ENCODE measurements around the gene RFX4.

Gene RFX4

DNA sequence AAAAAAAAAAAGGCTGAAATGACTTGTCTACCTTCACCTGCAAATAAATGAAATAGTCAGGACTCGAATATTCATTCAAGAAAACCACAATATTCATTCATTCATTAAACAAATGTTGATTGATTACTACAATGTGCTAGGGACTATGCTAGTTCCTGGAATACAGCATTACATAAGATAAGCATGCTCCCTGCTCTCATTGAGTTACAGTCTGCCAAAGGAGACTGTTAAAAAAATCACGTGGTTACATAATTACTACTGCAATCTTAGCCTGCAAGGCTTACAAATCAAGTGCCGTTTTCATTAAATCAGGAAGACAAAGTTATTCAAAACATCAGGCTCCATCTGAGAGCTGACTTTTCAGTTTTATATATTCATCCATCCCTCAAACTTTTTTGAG is 121.3 kb downstream of the RFX4 start:
- no peaks in the 10 kb centered on the region for H3K9me2 ChIP-seq (replicated peaks; ENCODE audit: low read depth, low read length)
- H2AFZ ChIP-seq (ENCODE audit: low read length), result no peak overlapping the region
- H3K27me3 ChIP-seq (ENCODE audit: insufficient read depth, low read length, poor library complexity, severe bottlenecking), result no peaks in the 10 kb centered on the region
- H3K36me3 ChIP-seq (ENCODE audit: insufficient read depth, low read length), result no peaks in the 10 kb centered on the region
- no peaks in the 10 kb centered on the region for H4K20me1 ChIP-seq (ENCODE audit: insufficient read depth, low read length, poor library complexity, severe bottlenecking)
- no peaks in the 10 kb centered on the region for H3F3A ChIP-seq (ENCODE audit: low read depth)
- H3K4me2 ChIP-seq (ENCODE audit: low read depth, low read length, poor library complexity, severe bottlenecking), result no peak overlapping the region
- no peak overlapping the region for H3K9ac ChIP-seq (ENCODE audit: low read depth, low read length, poor library complexity, severe bottlenecking)
- H3K4me3 ChIP-seq (ENCODE audit: low read length, poor library complexity, severe bottlenecking), result no peak overlapping the region
- H3K9me3 ChIP-seq (ENCODE audit: insufficient read depth, low read depth, low read length), result peaks cover 17% of the 10 kb centered on the region
- no peaks in the 10 kb centered on the region for H3K4me1 ChIP-seq (ENCODE audit: insufficient read depth, low read length, poor library complexity, severe bottlenecking)
- TF ChIP-seq EZH2phosphoT487 (IDR thresholded peaks at IDR 0.05; ENCODE audit: borderline replicate concordance), result no peak
- TF ChIP-seq, protein P1, sequence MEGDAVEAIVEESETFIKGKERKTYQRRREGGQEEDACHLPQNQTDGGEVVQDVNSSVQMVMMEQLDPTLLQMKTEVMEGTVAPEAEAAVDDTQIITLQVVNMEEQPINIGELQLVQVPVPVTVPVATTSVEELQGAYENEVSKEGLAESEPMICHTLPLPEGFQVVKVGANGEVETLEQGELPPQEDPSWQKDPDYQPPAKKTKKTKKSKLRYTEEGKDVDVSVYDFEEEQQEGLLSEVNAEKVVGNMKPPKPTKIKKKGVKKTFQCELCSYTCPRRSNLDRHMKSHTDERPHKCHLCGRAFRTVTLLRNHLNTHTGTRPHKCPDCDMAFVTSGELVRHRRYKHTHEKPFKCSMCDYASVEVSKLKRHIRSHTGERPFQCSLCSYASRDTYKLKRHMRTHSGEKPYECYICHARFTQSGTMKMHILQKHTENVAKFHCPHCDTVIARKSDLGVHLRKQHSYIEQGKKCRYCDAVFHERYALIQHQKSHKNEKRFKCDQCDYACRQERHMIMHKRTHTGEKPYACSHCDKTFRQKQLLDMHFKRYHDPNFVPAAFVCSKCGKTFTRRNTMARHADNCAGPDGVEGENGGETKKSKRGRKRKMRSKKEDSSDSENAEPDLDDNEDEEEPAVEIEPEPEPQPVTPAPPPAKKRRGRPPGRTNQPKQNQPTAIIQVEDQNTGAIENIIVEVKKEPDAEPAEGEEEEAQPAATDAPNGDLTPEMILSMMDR (conservative IDR thresholded peaks at IDR 0.05; ENCODE audit: low read length), result no peak
- no peaks in the 10 kb centered on the region for H3K79me2 ChIP-seq (ENCODE audit: insufficient read depth, low read length)

DNA sequence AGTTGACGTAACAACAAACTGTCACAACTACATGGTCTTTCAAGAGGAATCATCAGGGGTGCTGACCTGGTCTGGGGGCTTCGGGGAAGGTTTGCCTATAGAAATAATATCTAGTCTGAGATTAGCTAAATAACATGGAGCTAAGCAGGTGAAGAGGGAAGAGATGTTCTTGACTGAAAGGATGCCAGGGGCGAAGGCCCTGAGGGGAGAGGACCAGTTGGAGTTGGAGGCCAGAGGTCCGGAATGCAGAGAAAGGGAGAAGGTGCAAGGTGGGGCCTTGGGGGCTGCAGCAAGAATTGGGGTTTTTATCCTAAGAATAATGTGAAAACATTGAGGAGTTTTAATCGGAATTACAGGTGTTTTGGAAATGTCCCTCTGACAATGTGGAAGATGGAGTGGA is 123.2 kb downstream of the RFX4 start:
- Histone ChIP-seq H3K79me2 (ENCODE audit: insufficient read depth, low read length) (no peaks in the 10 kb centered on the region), H3F3A (ENCODE audit: low read depth) (no peaks in the 10 kb centered on the region), H3K27me3 (ENCODE audit: insufficient read depth, low read length, poor library complexity, severe bottlenecking) (no peaks in the 10 kb centered on the region), H3K4me1 (ENCODE audit: insufficient read depth, low read length, poor library complexity, severe bottlenecking) (no peaks in the 10 kb centered on the region), H3K36me3 (ENCODE audit: insufficient read depth, low read length) (no peaks in the 10 kb centered on the region), H3K4me3 (ENCODE audit: low read length, poor library complexity, severe bottlenecking) (no peak overlapping the region), H2AFZ (ENCODE audit: low read length) (no peak overlapping the region), H3K9me2 (replicated peaks; ENCODE audit: low read depth, low read length) (no peaks in the 10 kb centered on the region), H3K4me2 (ENCODE audit: low read depth, low read length, poor library complexity, severe bottlenecking) (no peak overlapping the region), H3K9ac (ENCODE audit: low read depth, low read length, poor library complexity, severe bottlenecking) (no peak overlapping the region), H3K9me3 (ENCODE audit: insufficient read depth, low read depth, low read length) (peaks cover 16% of the 10 kb centered on the region), H4K20me1 (ENCODE audit: insufficient read depth, low read length, poor library complexity, severe bottlenecking) (no peaks in the 10 kb centered on the region)
- TF ChIP-seq, protein P1 (conservative IDR thresholded peaks at IDR 0.05; ENCODE audit: low read length), result no peak

DNA sequence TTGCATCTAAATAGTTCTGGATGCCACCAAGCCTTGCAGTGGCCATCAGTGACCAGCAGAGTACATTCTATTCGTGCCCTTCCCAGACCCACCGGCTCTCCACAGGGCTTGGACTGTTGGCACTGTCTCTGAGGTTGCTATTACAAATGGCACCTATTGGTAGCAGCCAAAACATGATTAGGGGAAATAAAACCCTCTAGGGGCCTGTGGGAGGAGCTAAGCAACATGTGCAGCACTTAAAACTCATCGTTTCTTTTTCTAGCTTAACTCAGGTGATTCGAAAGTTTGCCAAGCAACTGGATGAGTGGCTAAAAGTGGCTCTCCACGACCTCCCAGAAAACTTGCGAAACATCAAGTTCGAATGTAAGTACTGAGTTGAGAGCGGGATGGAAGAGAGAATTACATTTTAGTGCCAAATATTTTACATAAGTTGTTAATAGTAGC is 126.3 kb downstream of the RFX4 start:
- Histone ChIP-seq H3K9ac (ENCODE audit: low read depth, low read length, poor library complexity, severe bottlenecking) (no peak overlapping the region), H3K36me3 (ENCODE audit: insufficient read depth, low read length) (no peaks in the 10 kb centered on the region), H3K9me3 (ENCODE audit: insufficient read depth, low read depth, low read length) (no peaks in the 10 kb centered on the region), H3K4me1 (ENCODE audit: insufficient read depth, low read length, poor library complexity, severe bottlenecking) (no peaks in the 10 kb centered on the region), H3K4me3 (ENCODE audit: low read length, poor library complexity, severe bottlenecking) (no peak overlapping the region), H4K20me1 (ENCODE audit: insufficient read depth, low read length, poor library complexity, severe bottlenecking) (no peaks in the 10 kb centered on the region), H3K27me3 (ENCODE audit: insufficient read depth, low read length, poor library complexity, severe bottlenecking) (no peaks in the 10 kb centered on the region), H3K79me2 (ENCODE audit: insufficient read depth, low read length) (no peaks in the 10 kb centered on the region), H2AFZ (ENCODE audit: low read length) (no peak overlapping the region), H3K4me2 (ENCODE audit: low read depth, low read length, poor library complexity, severe bottlenecking) (no peak overlapping the region), H3K9me2 (replicated peaks; ENCODE audit: low read depth, low read length) (no peaks in the 10 kb centered on the region), H3F3A (ENCODE audit: low read depth) (no peaks in the 10 kb centered on the region)
- TF ChIP-seq EZH2phosphoT487 (IDR thresholded peaks at IDR 0.05; ENCODE audit: borderline replicate concordance), result no peak
- TF ChIP-seq, protein P1 (conservative IDR thresholded peaks at IDR 0.05; ENCODE audit: low read length), result no peak

Measured in Loucy (cell line).